HG03135 (cell line): ENCODE measurements around the gene SCTR.
"Not testable (repeated sequence)": the region's sequence is repeated elsewhere in the genome, so short reads cannot be mapped to it uniquely, and the experiment has no call there.

Experiments used
- ATAC-seq: cut with Tn5 transposase; IDR thresholded peaks from one replicate; pipeline ENCODE4 v1.9.1; 2021; ENCODE audit warnings: mild to moderate bottlenecking, moderate library complexity; ENCODE audit not compliant: unreplicated experiment

SCTR gene

GRCh38 chr2:119419065-119419464, 105.2 kb downstream of the SCTR start:
- no peak for ATAC-seq

- no peak for ATAC-seq
These were observed 106.4 kb downstream of the SCTR start for GRCh38 chr2:119417908-119418307.

- no peak for ATAC-seq
These were observed 107.9 kb downstream of the SCTR start for GRCh38 chr2:119416299-119416923.

- no peak for ATAC-seq
These were observed 108.7 kb downstream of the SCTR start for GRCh38 chr2:119415630-119416029.

- no peak for ATAC-seq
These were observed 109.4 kb downstream of the SCTR start for GRCh38 chr2:119414894-119415293.

- ATAC-seq = no peak
These were observed 114.8 kb downstream of the SCTR start for GRCh38 chr2:119409506-119409905.

GRCh38 chr2:119408221-119408619, 116.1 kb downstream of the SCTR start:
- no peak for ATAC-seq

- ATAC-seq = peak; percentile 49
These were observed 116.7 kb downstream of the SCTR start for GRCh38 chr2:119407430-119408220.

- no peak for ATAC-seq
These were observed 119.1 kb downstream of the SCTR start for GRCh38 chr2:119405151-119405550.

GRCh38 chr2:119403618-119404017, 120.7 kb downstream of the SCTR start:
- not testable (repeated sequence) for ATAC-seq

- no peak for ATAC-seq
These were observed 121.4 kb downstream of the SCTR start for GRCh38 chr2:119402645-119403560.

GRCh38 chr2:119402106-119402505, 122.2 kb downstream of the SCTR start:
- ATAC-seq = no peak

- no peak for ATAC-seq
These were observed 127.1 kb downstream of the SCTR start for GRCh38 chr2:119397196-119397595.

- no peak for ATAC-seq
These were observed 130.1 kb downstream of the SCTR start for GRCh38 chr2:119393971-119394748.
